Measurements from ENCODE around the gene DBP.

The DBP gene

DNA sequence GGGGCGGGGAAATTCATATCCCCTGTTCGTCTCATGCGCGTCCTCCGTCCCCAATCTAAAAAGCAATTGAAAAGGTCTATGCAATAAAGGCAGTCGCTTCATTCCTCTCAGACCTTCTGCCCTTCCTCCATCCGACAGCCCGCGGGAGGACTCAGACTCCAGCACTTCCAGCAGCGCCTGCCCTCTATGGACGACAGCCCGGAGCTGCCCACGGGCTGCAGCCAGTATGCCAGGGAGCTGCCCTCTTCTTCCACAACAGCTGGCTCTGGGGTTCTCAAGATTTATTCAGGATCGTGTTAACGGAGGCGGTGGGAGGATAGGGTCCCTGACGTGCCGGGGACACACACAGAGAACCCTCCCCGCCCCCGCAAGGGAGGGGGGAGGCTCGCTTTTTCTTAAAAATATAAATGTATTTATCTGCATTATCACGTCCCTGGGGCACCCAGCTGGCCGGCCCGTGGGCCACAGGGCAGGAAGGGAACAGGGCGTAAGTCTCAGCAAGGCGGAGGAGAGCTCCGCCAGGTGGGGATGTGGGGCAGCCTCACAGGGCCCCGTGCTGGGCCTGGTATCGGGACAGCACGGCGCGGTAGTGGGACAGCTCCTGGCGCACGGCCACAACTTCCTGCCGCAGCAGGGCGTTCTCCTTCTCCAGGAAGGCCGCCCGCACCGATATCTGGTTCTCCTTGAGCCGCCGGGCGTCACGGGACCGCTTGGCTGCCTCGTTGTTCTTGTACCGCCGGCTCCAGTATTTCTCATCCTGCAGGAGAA lies 6.7 kb downstream of the DBP start:
- TF ChIP-seq, protein P1, sequence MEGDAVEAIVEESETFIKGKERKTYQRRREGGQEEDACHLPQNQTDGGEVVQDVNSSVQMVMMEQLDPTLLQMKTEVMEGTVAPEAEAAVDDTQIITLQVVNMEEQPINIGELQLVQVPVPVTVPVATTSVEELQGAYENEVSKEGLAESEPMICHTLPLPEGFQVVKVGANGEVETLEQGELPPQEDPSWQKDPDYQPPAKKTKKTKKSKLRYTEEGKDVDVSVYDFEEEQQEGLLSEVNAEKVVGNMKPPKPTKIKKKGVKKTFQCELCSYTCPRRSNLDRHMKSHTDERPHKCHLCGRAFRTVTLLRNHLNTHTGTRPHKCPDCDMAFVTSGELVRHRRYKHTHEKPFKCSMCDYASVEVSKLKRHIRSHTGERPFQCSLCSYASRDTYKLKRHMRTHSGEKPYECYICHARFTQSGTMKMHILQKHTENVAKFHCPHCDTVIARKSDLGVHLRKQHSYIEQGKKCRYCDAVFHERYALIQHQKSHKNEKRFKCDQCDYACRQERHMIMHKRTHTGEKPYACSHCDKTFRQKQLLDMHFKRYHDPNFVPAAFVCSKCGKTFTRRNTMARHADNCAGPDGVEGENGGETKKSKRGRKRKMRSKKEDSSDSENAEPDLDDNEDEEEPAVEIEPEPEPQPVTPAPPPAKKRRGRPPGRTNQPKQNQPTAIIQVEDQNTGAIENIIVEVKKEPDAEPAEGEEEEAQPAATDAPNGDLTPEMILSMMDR (conservative IDR thresholded peaks at IDR 0.05; ENCODE audit: low read depth, low read length): no peak
- H3K4me3 ChIP-seq (ENCODE audit: low read length): no peak overlapping the region
- no peak for DNase-seq (ENCODE audit: low read depth)

DNA sequence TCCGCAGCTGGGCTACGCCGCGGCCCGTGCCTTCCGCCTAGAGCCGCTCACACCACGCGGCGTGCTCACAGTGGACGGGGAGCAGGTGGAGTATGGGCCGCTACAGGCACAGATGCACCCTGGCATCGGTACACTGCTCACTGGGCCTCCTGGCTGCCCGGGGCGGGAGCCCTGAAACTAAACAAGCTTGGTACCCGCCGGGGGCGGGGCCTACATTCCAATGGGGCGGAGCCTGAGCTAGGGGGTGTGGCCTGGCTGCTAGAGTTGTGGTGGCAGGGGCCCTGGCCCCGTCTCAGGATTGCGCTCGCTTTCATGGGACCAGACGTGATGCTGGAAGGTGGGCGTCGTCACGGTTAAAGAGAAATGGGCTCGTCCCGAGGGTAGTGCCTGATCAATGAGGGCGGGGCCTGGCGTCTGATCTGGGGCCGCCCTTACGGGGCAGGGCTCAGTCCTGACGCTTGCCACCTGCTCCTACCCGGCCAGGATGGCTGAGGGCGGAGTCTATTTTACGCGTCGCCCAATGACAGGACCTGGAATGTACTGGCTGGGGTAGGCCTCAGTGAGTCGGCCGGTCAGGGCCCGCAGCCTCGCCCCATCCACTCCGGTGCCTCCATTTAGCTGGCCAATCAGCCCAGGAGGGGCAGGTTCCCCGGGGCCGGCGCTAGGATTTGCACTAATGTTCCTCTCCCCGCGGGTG lies 7.4 kb downstream of the DBP start:
- DNase-seq (ENCODE audit: low read depth): no peak
- TF ChIP-seq, protein P1 (conservative IDR thresholded peaks at IDR 0.05; ENCODE audit: low read depth, low read length): no peak
- no peak overlapping the region for H3K4me3 ChIP-seq (ENCODE audit: low read length)

DNA sequence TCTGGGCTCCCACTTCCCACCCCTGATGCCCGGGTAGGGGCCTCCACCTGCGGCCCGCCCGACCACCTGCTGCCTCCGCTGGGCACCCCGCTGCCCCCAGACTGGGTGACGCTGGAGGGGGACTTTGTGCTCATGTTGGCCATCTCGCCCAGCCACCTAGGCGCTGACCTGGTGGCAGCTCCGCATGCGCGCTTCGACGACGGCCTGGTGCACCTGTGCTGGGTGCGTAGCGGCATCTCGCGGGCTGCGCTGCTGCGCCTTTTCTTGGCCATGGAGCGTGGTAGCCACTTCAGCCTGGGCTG lies 7.9 kb downstream of the DBP start:
- no peak for DNase-seq (ENCODE audit: low read depth)
- TF ChIP-seq, protein P1 (conservative IDR thresholded peaks at IDR 0.05; ENCODE audit: low read depth, low read length): no peak
- H3K4me3 ChIP-seq (ENCODE audit: low read length): no peak overlapping the region

DNA sequence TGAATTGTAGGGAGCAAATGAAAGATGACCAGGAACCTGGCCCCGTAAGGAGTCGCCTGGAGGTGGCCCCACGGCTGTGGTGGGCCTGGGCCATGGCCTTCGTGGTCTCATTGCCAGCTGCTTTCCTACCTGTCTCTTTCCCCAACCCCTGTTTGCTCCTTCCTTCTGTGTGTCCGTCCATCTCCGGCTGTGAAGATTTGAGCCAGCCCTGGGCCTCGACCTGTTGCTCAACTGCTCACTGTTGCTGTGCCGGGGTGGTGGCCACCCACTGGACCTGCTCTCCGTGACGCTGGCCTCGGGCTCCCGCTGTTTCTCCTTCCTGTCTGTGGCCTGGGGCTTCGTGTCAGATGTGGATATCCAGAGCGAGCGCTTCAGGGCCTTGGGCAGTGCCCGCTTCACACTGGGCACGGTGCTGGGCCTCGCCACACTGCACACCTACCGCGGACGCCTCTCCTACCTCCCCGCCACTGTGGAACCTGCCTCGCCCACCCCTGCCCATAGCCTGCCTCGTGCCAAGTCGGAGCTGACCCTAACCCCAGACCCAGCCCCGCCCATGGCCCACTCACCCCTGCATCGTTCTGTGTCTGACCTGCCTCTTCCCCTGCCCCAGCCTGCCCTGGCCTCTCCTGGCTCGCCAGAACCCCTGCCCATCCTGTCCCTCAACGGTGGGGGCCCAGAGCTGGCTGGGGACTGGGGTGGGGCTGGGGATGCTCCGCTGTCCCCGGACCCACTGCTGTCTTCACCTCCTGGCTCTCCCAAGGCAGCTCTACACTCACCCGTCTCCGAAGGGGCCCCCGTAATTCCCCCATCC lies 8.5 kb downstream of the DBP start:
- no peak overlapping the region for H3K4me3 ChIP-seq (ENCODE audit: low read length)
- no peak for DNase-seq (ENCODE audit: low read depth)
- TF ChIP-seq, protein P1 (conservative IDR thresholded peaks at IDR 0.05; ENCODE audit: low read depth, low read length): no peak

DNA sequence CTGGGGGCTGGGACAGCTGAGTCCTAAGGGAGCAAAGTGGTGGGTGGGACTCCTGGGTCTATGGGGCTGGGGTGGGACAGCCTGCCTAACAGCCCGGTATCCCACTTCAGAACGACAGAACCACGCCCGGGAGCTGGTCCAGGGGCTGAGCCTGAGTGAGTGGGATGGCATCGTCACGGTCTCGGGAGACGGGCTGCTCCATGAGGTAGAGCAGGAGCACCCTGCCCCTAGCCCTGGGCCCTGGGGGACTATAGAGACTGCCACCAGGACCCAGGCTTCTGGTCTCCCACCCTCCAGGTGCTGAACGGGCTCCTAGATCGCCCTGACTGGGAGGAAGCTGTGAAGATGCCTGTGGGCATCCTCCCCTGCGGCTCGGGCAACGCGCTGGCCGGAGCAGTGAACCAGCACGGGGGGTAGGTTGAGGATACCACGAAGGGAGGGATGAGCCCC lies 9.3 kb downstream of the DBP start:
- DNase-seq (ENCODE audit: low read depth): no peak
- no peak overlapping the region for H3K4me3 ChIP-seq (ENCODE audit: low read length)
- TF ChIP-seq, protein P1 (conservative IDR thresholded peaks at IDR 0.05; ENCODE audit: low read depth, low read length): no peak

DNA sequence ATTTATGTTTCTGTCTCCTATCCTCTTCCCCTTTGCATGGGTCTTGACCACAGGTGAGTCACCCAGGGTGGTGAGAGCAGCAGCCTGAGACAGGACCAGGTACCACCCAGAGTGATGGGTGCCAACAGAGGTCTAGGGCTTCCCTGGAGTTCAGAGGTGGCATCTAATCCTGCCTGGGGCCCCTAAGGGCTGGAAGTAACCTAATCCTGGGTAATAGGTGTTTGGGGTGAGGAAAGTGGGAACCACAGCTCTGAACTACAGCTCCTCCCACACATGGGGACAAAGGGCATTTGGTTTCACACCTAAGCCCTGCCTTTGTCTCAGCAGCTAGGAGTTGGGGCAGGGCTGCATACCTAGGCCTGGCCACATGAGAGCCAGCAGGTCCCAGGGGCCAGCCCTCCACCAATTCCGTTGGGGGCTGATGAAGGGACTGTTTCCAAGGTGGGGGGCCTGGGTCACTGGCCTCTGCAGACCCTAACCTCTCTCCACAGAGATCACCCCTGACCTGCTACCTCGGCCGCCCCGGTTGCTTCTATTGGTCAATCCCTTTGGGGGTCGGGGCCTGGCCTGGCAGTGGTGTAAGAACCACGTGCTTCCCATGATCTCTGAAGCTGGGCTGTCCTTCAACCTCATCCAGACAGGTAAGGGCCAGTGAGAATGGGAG lies 9.8 kb downstream of the DBP start:
- DNase-seq (ENCODE audit: low read depth): no peak
- H3K4me3 ChIP-seq (ENCODE audit: low read length): no peak overlapping the region
- TF ChIP-seq, protein P1 (conservative IDR thresholded peaks at IDR 0.05; ENCODE audit: low read depth, low read length): no peak

All from retinal pigment epithelial cell (primary cell).